NT2/D1 (cell line): ENCODE results near the gene SYNC.
A peak's percentile ranks its signal among the peaks of the same experiment; 100 is the strongest.

Source experiments
- DNase-seq: peaks from one replicate; pipeline ENCODE4 v3.0.0-alpha.2; 2011; ENCODE audit warnings: low read depth, low spot score
- H3K27me3 ChIP-seq: 2 replicates; pipeline ENCODE4 v1.6.0; 2011; ENCODE audit warnings: mild to moderate bottlenecking; ENCODE audit not compliant: insufficient read length, insufficient read depth
- H3K36me3 ChIP-seq: 2 replicates; pipeline ENCODE4 v1.6.1; 2011; ENCODE audit warnings: mild to moderate bottlenecking, low read length, mixed read lengths; ENCODE audit not compliant: insufficient read depth, insufficient read length
- H3K4me1 ChIP-seq: 2 replicates; pipeline ENCODE4 v1.5.1; 2011; ENCODE audit not compliant: insufficient read depth, insufficient read length
- H3K4me3 ChIP-seq: 2 replicates; pipeline ENCODE4 v1.5.1; 2011; ENCODE audit warnings: low read depth; ENCODE audit not compliant: insufficient read length
- H3K9ac ChIP-seq: 2 replicates; pipeline ENCODE4 v1.6.0; 2011; ENCODE audit warnings: low read depth; ENCODE audit not compliant: insufficient read length
- H3K9me3 ChIP-seq: 2 replicates; pipeline ENCODE4 v1.5.1; 2011; ENCODE audit warnings: mild to moderate bottlenecking, low read length; ENCODE audit not compliant: insufficient read depth
- SUZ12 ChIP-seq: IDR thresholded peaks from 2 replicates; pipeline ENCODE4 v1.6.1; 2011; ENCODE audit not compliant: insufficient read length, insufficient read depth; ENCODE audit errors: extremely low read depth
- YY1 ChIP-seq: IDR thresholded peaks from 2 replicates; pipeline ENCODE4 v1.6.1; 2011; ENCODE audit not compliant: insufficient read length, insufficient read depth
- ZNF274 ChIP-seq: IDR thresholded peaks from 2 replicates; pipeline ENCODE4 v1.6.1; 2011; ENCODE audit warnings: mild to moderate bottlenecking, low read depth, low read length

The SYNC gene

DNA sequence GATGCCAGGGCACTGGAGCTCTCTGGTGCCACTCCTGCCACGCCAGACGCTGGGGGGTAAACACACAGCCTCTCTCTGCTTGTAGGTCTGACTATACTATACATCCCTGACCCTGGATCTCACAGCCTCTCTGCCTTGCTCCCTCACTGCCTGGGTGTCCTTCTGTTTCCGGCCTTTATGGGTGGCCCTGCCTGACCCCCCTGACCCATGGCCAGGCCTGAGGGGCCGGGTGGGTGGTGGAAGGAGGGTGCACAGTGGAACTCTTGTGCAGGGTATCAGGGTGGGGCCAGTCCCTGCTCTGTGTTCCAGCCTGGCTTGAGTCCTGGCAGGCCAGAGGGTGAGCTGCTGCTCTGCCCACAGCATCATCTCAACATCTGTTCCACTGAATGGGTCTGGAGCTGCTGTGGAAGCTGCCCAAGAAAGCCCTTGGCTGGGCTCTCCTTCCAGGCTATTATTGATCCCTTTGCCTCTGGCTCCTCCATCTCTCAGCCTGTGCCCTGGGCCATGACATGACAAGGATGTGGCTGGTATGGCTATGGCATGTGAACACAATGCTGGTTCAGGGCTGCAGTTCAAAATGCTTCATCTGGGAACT is 17.2 kb upstream of the SYNC start:
- DNase-seq, result no peak
- Histone ChIP-seq H3K4me1 (peaks cover 31% of the 10 kb centered on the region), H3K27me3 (no peaks in the 10 kb centered on the region), H3K4me3 (no peak overlapping the region), H3K9me3 (no peaks in the 10 kb centered on the region), H3K36me3 (no peaks in the 10 kb centered on the region), H3K9ac (no peak overlapping the region)
- TF ChIP-seq ZNF274, result no peak
- TF ChIP-seq SUZ12, result no peak
- no peak for TF ChIP-seq YY1

DNA sequence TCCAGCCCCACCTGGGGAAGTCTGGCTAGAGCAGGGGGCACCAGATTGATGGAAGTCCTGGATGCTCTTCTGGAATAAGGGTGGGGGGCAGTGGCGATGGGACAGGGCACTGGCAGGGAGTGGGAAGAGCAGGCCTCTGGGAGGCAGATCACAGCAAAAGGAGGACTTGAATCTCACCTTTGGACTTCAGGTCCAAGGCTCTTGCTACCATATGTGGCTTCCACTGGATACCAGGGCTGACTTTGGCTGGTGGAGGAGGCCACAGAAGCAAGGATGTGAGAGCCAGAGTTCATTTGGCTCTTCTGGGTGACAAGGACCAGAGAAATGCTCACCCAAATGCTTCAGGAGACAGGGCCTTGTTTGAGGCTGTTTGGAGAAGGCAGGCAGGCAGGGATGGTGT is 16.0 kb upstream of the SYNC start:
- Histone ChIP-seq H3K27me3 (no peaks in the 10 kb centered on the region), H3K36me3 (no peaks in the 10 kb centered on the region), H3K4me3 (no peak overlapping the region), H3K9me3 (no peaks in the 10 kb centered on the region), H3K9ac (no peak overlapping the region), H3K4me1 (peaks cover 27% of the 10 kb centered on the region)
- TF ChIP-seq SUZ12 (no peak), ZNF274 (no peak), YY1 (no peak)
- no peak for DNase-seq

DNA sequence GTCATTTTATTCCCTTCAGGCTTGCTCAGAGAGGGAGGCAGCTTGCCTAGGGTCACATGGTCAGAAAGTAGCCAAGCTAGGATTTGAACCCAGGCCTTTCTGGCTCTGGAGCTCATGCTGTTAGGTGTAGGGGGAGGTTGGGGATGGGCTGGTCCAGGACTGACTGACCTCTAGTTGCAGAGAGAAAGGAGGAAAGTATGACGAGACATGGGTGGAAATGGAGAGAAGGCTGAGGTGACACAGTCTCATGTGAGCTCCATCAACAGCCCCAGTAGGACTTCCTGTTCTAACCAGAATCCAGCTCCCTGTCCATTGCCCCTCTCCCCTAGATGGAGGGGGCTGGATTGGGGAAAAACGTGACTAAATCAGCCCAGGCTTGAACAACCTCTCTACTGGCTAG is 15.5 kb upstream of the SYNC start:
- no peak for DNase-seq
- peaks cover 30% of the 10 kb centered on the region for H3K4me1 ChIP-seq
- H3K4me3 ChIP-seq, result no peak overlapping the region
- no peak overlapping the region for H3K9ac ChIP-seq
- no peaks in the 10 kb centered on the region for H3K27me3 ChIP-seq
- no peaks in the 10 kb centered on the region for H3K9me3 ChIP-seq
- no peaks in the 10 kb centered on the region for H3K36me3 ChIP-seq
- no peak for TF ChIP-seq ZNF274
- no peak for TF ChIP-seq YY1
- TF ChIP-seq SUZ12, result no peak

DNA sequence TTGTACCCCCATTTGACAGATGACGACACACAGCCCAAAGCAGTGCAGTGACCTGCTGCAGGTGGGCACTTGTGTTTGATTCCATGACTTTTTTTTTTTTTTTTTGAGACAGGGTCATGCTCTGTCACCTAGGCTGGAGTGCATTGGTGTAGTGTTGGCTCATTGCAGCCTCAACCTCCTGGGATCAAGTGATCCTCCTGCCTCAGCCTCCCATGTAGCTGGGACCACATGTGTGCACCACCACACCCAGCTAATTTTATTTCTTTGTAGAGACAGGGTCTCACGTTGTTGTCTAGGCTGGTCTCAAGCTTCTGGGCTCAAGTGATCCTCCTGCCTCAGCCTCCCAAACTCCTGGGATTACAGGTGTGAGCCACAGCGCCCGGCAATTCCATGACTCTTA is 14.9 kb upstream of the SYNC start:
- Histone ChIP-seq H3K4me1 (peaks cover 31% of the 10 kb centered on the region), H3K9ac (peak overlapping the region; percentile 27), H3K9me3 (no peaks in the 10 kb centered on the region), H3K36me3 (no peaks in the 10 kb centered on the region), H3K27me3 (no peaks in the 10 kb centered on the region), H3K4me3 (no peak overlapping the region)
- no peak for DNase-seq
- TF ChIP-seq SUZ12, result no peak
- TF ChIP-seq YY1, result no peak
- no peak for TF ChIP-seq ZNF274

DNA sequence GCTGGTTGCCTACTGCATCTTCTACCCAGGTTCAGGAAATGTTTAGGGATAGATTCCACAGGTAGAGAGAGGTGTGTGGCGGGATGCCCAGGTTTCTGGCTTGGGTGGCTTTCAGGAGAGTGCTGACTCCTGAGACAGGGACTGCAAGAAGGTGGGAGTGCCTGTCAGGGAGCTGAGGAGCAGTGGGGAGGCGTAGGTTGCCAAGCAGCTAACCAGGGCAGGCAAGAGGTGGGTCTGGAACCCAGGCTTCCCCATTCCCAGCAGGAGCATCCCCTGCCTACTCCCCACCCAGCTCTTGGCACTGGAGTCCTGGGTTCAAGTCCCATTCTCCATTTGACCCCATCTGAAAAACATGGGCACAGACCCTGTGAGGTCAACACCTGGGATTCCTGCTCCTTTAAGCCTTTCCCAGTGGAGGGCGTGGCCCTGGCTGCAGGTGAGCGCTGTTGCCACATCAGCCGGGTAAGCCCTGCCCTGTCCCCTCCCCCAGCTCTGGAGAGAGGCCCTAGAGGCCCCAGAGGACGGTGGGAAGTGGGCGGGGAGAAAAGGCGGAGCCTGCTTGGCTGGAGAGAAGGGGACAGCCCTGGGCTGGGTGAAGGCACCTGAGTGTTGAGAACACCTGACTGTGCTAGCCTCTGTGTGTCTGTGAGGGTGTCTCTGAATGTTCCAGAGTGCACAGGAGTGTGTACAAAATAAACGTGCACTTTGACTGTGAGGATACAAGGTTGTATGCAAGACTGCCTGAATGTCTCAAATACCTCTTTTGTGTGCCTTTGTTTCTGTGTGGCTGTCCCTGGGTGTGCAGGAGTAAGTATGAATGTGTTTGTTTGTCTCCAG is 14.0 kb upstream of the SYNC start:
- Histone ChIP-seq H3K4me1 (peaks cover 27% of the 10 kb centered on the region), H3K4me3 (peak overlapping the region; percentile 4), H3K27me3 (no peaks in the 10 kb centered on the region), H3K36me3 (no peaks in the 10 kb centered on the region), H3K9ac (peak overlapping the region; percentile 27), H3K9me3 (no peaks in the 10 kb centered on the region)
- DNase-seq, result peak; percentile 96
- TF ChIP-seq ZNF274 (no peak), SUZ12 (no peak), YY1 (no peak)

DNA sequence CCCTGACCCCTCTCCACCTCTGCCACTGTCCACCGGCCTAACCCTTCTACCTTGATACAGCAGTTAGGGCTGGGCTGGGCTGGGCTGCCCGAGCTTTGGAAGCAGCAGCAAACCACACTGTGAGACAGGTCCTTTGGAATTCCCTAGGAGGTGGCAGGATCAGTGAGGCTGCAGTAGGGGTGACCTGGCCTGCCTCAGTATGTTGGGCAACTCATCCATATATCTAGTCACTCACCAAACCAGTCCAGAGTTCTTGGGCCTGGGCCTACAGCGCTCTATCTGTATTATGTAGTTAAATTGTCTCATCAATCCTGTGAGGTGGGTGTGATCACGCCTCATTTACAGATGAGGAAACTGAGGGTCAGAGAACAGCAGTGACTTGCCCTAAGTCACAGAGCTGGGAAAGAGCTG is 13.3 kb upstream of the SYNC start:
- Histone ChIP-seq H3K9ac (peak overlapping the region; percentile 0), H3K4me3 (no peak overlapping the region), H3K36me3 (no peaks in the 10 kb centered on the region), H3K27me3 (no peaks in the 10 kb centered on the region), H3K4me1 (peaks cover 27% of the 10 kb centered on the region), H3K9me3 (no peaks in the 10 kb centered on the region)
- TF ChIP-seq SUZ12, result no peak
- TF ChIP-seq ZNF274, result no peak
- no peak for TF ChIP-seq YY1
- no peak for DNase-seq

DNA sequence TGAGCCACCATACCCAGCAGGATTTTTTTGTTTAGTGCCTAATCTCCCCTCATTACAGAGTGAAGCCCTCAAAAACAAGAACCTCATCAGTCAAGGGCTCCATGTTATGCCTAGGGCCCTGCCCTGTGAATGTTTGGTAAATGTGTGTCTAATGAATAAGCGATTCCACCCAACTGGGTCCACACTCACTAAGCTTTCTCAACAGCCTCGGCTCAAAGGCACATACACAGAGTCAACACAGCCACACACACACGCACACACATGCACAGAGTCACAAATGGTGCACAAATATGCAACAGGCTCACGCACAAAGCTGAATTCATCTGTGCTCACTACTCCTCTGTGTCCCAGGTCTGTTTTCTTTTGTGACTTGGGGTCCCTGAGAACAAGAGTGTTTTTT is 11.7 kb upstream of the SYNC start:
- no peak for DNase-seq
- no peak overlapping the region for H3K9ac ChIP-seq
- TF ChIP-seq SUZ12 (no peak), YY1 (no peak), ZNF274 (no peak)
- H3K27me3 ChIP-seq, result no peaks in the 10 kb centered on the region
- no peaks in the 10 kb centered on the region for H3K9me3 ChIP-seq
- no peaks in the 10 kb centered on the region for H3K36me3 ChIP-seq
- H3K4me3 ChIP-seq, result no peak overlapping the region
- H3K4me1 ChIP-seq, result peaks cover 27% of the 10 kb centered on the region
